Activated B cell treated with CpG ODN at 0.5 μM for 24 hours (primary cell): ENCODE measurements around the gene HS6ST3. TPM values are rescaled to one million over a fixed set of nuclear protein-coding genes. Genes with fewer than 3 reads are reported as not detected.

ENCODE experiments used
- ATAC-seq: fragments of 200-7000 bp; cut with Tn5 transposase; one replicate; pipeline ENCODE4 v1.10.0; 2021; ENCODE audit warnings: low read depth, mild to moderate bottlenecking, moderate library complexity
- CTCF ChIA-PET: fragments of 350-600 bp; sonication (Branson Sonifier 250); formaldehyde crosslinking; loops from one replicate; lab custom pipeline; 2021; ENCODE audit warnings: antibody characterized with exemption; lab: Charles Lee
- POLR2A ChIA-PET: fragments of 350-600 bp; sonication (Branson Sonifier 250); formaldehyde crosslinking; loops from one replicate; lab custom pipeline; 2021; ENCODE audit warnings: antibody characterized with exemption; lab: Charles Lee
- DNase-seq: peaks from one replicate; pipeline ENCODE4 v3.0.0; 2022
- H3K27ac Mint-ChIP-seq: one replicate; pipeline ENCODE4 v1.8.0; 2020; ENCODE audit warnings: mixed read lengths
- H3K27me3 Mint-ChIP-seq: one replicate; pipeline ENCODE4 v1.8.0; 2021; ENCODE audit warnings: mixed read lengths
- H3K36me3 Mint-ChIP-seq: one replicate; pipeline ENCODE4 v1.8.0; 2021; ENCODE audit warnings: low read depth, mixed read lengths
- H3K4me1 Mint-ChIP-seq: one replicate; pipeline ENCODE4 v1.8.0; 2021; ENCODE audit warnings: mixed read lengths
- H3K4me3 Mint-ChIP-seq: one replicate; pipeline ENCODE4 v1.8.0; 2020; ENCODE audit warnings: mild to moderate bottlenecking, mixed read lengths
- H3K9me3 Mint-ChIP-seq: one replicate; pipeline ENCODE4 v1.8.0; 2020; ENCODE audit warnings: mixed read lengths
- CTCF ChIP-seq: fragments of 200-600 bp; IDR thresholded peaks from one replicate; pipeline ENCODE4 v1.8.0; 2022; ENCODE audit warnings: antibody characterized with exemption, mild to moderate bottlenecking
- intact Hi-C: fragments of 100-400 bp; cut with micrococcal nuclease; formaldehyde crosslinking; loops from one replicate; pipeline ENCODE4 v1.15.1; 2024
- total RNA-seq: library from RNA; stranded (reverse); gene quantifications from 2 replicates; pipeline ENCODE4 v1.2.3, GENCODE V29; 2022

The HS6ST3 gene
- total RNA-seq, 1 donor from 2014 or later, result not detected

- no peak for TF ChIP-seq CTCF
- CTCF ChIA-PET, result no interaction called here
- Mint-ChIP-seq H3K27ac (no peak overlapping the region), H3K4me3 (no peak overlapping the region), H3K27me3 (no peaks in the 10 kb centered on the region), H3K9me3 (peaks cover 3% of the 10 kb centered on the region), H3K4me1 (no peaks in the 10 kb centered on the region), H3K36me3 (no peaks in the 10 kb centered on the region)
- POLR2A ChIA-PET, result no interaction called here
- DNase-seq, result no peak
- ATAC-seq, result no peak
- intact Hi-C loops, result no loop called here
Measured at GRCh38 chr13:96181911-96182310, 92.0 kb downstream of the HS6ST3 start.

GRCh38 chr13:96185818-96186217, 95.9 kb downstream of the HS6ST3 start:
- intact Hi-C loops, result no loop called here
- H3K27ac Mint-ChIP-seq, result no peak overlapping the region

GRCh38 chr13:96191367-96191766, 101.5 kb downstream of the HS6ST3 start:
- ChIA-PET CTCF (no interaction called here), POLR2A (no interaction called here)
- Mint-ChIP-seq H3K4me3 (no peak overlapping the region), H3K27ac (no peak overlapping the region), H3K9me3 (peaks cover 3% of the 10 kb centered on the region), H3K4me1 (no peaks in the 10 kb centered on the region), H3K36me3 (no peaks in the 10 kb centered on the region), H3K27me3 (no peaks in the 10 kb centered on the region)
- no peak for ATAC-seq
- TF ChIP-seq CTCF, result no peak
- no peak for DNase-seq
- intact Hi-C loops, result no loop called here

More at GRCh38 chr13:96185818-96186217, 95.9 kb downstream of the HS6ST3 start:
- ChIA-PET POLR2A (no interaction called here), CTCF (no interaction called here)
- Mint-ChIP-seq H3K27me3 (no peaks in the 10 kb centered on the region), H3K4me1 (no peaks in the 10 kb centered on the region), H3K4me3 (no peak overlapping the region), H3K36me3 (no peaks in the 10 kb centered on the region), H3K9me3 (peaks cover 6% of the 10 kb centered on the region)
- ATAC-seq (no peak), DNase-seq (no peak)
- TF ChIP-seq CTCF, result no peak

- ChIA-PET POLR2A (no interaction called here), CTCF (no interaction called here)
- no peak for TF ChIP-seq CTCF
- H3K9me3 Mint-ChIP-seq, result peaks cover 3% of the 10 kb centered on the region
- DNase-seq, result no peak
- no peaks in the 10 kb centered on the region for H3K36me3 Mint-ChIP-seq
- intact Hi-C loops, result no loop called here
- no peaks in the 10 kb centered on the region for H3K27me3 Mint-ChIP-seq
- H3K27ac Mint-ChIP-seq, result no peak overlapping the region
- H3K4me1 Mint-ChIP-seq, result no peaks in the 10 kb centered on the region
- H3K4me3 Mint-ChIP-seq, result no peak overlapping the region
- no peak for ATAC-seq
Measured at GRCh38 chr13:96193728-96194310, 103.9 kb downstream of the HS6ST3 start.

- POLR2A ChIA-PET, result no interaction called here
- Mint-ChIP-seq H3K4me3 (no peak overlapping the region), H3K9me3 (peaks cover 2% of the 10 kb centered on the region), H3K4me1 (no peaks in the 10 kb centered on the region), H3K27me3 (no peaks in the 10 kb centered on the region), H3K36me3 (no peaks in the 10 kb centered on the region), H3K27ac (no peak overlapping the region)
- DNase-seq (no peak), ATAC-seq (no peak)
- TF ChIP-seq CTCF, result no peak
- intact Hi-C loops, result no loop called here
- CTCF ChIA-PET, result no interaction called here
Measured at GRCh38 chr13:96198038-96198437, 108.1 kb downstream of the HS6ST3 start.
